Neuron (in vitro differentiated cells): ENCODE results near the gene CAMK2G.

ENCODE experiments used
- H2AFZ ChIP-seq: one replicate; pipeline ENCODE4 v1.6.1; 2013; ENCODE audit warnings: low read depth, mild to moderate bottlenecking, inconsistent platforms, low read length, moderate library complexity
- H3K27me3 ChIP-seq: one replicate; pipeline ENCODE4 v1.6.1; 2013; ENCODE audit warnings: low read length; ENCODE audit not compliant: insufficient read depth
- H3K36me3 ChIP-seq: one replicate; pipeline ENCODE4 v1.6.1; 2013; ENCODE audit warnings: low read length; ENCODE audit not compliant: insufficient read depth
- H3K4me1 ChIP-seq: one replicate; pipeline ENCODE4 v1.6.1; 2013; ENCODE audit warnings: low read length; ENCODE audit not compliant: insufficient read depth
- H3K4me3 ChIP-seq: 2 replicates; pipeline ENCODE4 v1.5.1; 2013; ENCODE audit warnings: mild to moderate bottlenecking, low read length, moderate library complexity
- H3K9me3 ChIP-seq: one replicate; pipeline ENCODE4 v1.6.1; 2013; ENCODE audit warnings: low read length

Gene CAMK2G

GRCh38 chr10:73827346-73828089 lies 46.8 kb downstream of the CAMK2G start:
- no peaks in the 10 kb centered on the region for H3K4me1 ChIP-seq
- no peaks in the 10 kb centered on the region for H3K9me3 ChIP-seq
- H3K4me3 ChIP-seq: no peak overlapping the region

GRCh38 chr10:73824146-73824725 lies 50.1 kb downstream of the CAMK2G start:
- Histone ChIP-seq H3K27me3 (no peaks in the 10 kb centered on the region), H2AFZ (no peak overlapping the region), H3K4me1 (no peaks in the 10 kb centered on the region), H3K36me3 (peaks cover 13% of the 10 kb centered on the region), H3K4me3 (no peak overlapping the region), H3K9me3 (no peaks in the 10 kb centered on the region)

More at GRCh38 chr10:73827346-73828089, 46.8 kb downstream of the CAMK2G start:
- H3K36me3 ChIP-seq: peaks cover 16% of the 10 kb centered on the region
- no peaks in the 10 kb centered on the region for H3K27me3 ChIP-seq
- no peak overlapping the region for H2AFZ ChIP-seq

- no peaks in the 10 kb centered on the region for H3K4me1 ChIP-seq
- H2AFZ ChIP-seq: no peak overlapping the region
- no peaks in the 10 kb centered on the region for H3K9me3 ChIP-seq
- H3K4me3 ChIP-seq: no peak overlapping the region
- no peaks in the 10 kb centered on the region for H3K27me3 ChIP-seq
- H3K36me3 ChIP-seq: peaks cover 13% of the 10 kb centered on the region
These were observed 51.0 kb downstream of the CAMK2G start for GRCh38 chr10:73823391-73823790.

- H3K36me3 ChIP-seq: peaks cover 15% of the 10 kb centered on the region
- no peaks in the 10 kb centered on the region for H3K4me1 ChIP-seq
- H3K9me3 ChIP-seq: no peaks in the 10 kb centered on the region
- H3K4me3 ChIP-seq: no peak overlapping the region
- H2AFZ ChIP-seq: no peak overlapping the region
- H3K27me3 ChIP-seq: no peaks in the 10 kb centered on the region
These were observed 54.8 kb downstream of the CAMK2G start for GRCh38 chr10:73819513-73820093.

GRCh38 chr10:73819081-73819480 lies 55.3 kb downstream of the CAMK2G start:
- H3K9me3 ChIP-seq: no peaks in the 10 kb centered on the region
- H3K4me1 ChIP-seq: no peaks in the 10 kb centered on the region
- H3K4me3 ChIP-seq: no peak overlapping the region
- no peaks in the 10 kb centered on the region for H3K27me3 ChIP-seq
- H2AFZ ChIP-seq: no peak overlapping the region
- peaks cover 14% of the 10 kb centered on the region for H3K36me3 ChIP-seq

- no peaks in the 10 kb centered on the region for H3K27me3 ChIP-seq
- H2AFZ ChIP-seq: no peak overlapping the region
- H3K36me3 ChIP-seq: peaks cover 7% of the 10 kb centered on the region
- no peaks in the 10 kb centered on the region for H3K4me1 ChIP-seq
- H3K4me3 ChIP-seq: no peak overlapping the region
- no peaks in the 10 kb centered on the region for H3K9me3 ChIP-seq
These were observed 56.0 kb downstream of the CAMK2G start for GRCh38 chr10:73818402-73818801.

- Histone ChIP-seq H3K9me3 (no peaks in the 10 kb centered on the region), H2AFZ (no peak overlapping the region), H3K27me3 (no peaks in the 10 kb centered on the region), H3K4me1 (no peaks in the 10 kb centered on the region), H3K4me3 (no peak overlapping the region), H3K36me3 (peaks cover 7% of the 10 kb centered on the region)
These were observed 56.5 kb downstream of the CAMK2G start for GRCh38 chr10:73817826-73818225.

GRCh38 chr10:73816917-73817729 lies 57.2 kb downstream of the CAMK2G start:
- no peak overlapping the region for H3K4me3 ChIP-seq
- H3K36me3 ChIP-seq: peaks cover 7% of the 10 kb centered on the region
- H3K9me3 ChIP-seq: no peaks in the 10 kb centered on the region
- no peaks in the 10 kb centered on the region for H3K4me1 ChIP-seq
- H3K27me3 ChIP-seq: no peaks in the 10 kb centered on the region
- H2AFZ ChIP-seq: no peak overlapping the region

GRCh38 chr10:73815719-73816030 lies 58.7 kb downstream of the CAMK2G start:
- peaks cover 7% of the 10 kb centered on the region for H3K36me3 ChIP-seq
- H3K4me1 ChIP-seq: peaks cover under 1% of the 10 kb centered on the region
- H3K4me3 ChIP-seq: no peak overlapping the region
- no peaks in the 10 kb centered on the region for H3K27me3 ChIP-seq
- H2AFZ ChIP-seq: no peak overlapping the region
- H3K9me3 ChIP-seq: no peaks in the 10 kb centered on the region

GRCh38 chr10:73814896-73815718 lies 59.2 kb downstream of the CAMK2G start:
- H3K4me3 ChIP-seq: no peak overlapping the region
- peaks cover 4% of the 10 kb centered on the region for H3K4me1 ChIP-seq
- no peaks in the 10 kb centered on the region for H3K9me3 ChIP-seq
- H3K27me3 ChIP-seq: no peaks in the 10 kb centered on the region
- peaks cover 7% of the 10 kb centered on the region for H3K36me3 ChIP-seq
- H2AFZ ChIP-seq: no peak overlapping the region

GRCh38 chr10:73814276-73814895 lies 60.0 kb downstream of the CAMK2G start:
- Histone ChIP-seq H2AFZ (no peak overlapping the region), H3K4me3 (no peak overlapping the region), H3K27me3 (no peaks in the 10 kb centered on the region), H3K4me1 (peaks cover 4% of the 10 kb centered on the region), H3K9me3 (no peaks in the 10 kb centered on the region), H3K36me3 (peaks cover 7% of the 10 kb centered on the region)

GRCh38 chr10:73813333-73813732 lies 61.0 kb downstream of the CAMK2G start:
- Histone ChIP-seq H3K9me3 (no peaks in the 10 kb centered on the region), H3K36me3 (peaks cover 14% of the 10 kb centered on the region)

More at GRCh38 chr10:73813333-73813732, 61.0 kb downstream of the CAMK2G start:
- Histone ChIP-seq H3K4me3 (no peak overlapping the region), H3K4me1 (peaks cover 4% of the 10 kb centered on the region), H2AFZ (no peak overlapping the region), H3K27me3 (no peaks in the 10 kb centered on the region)
